ENCODE results near the gene ZNF792.
"Not testable (repeated sequence)": the region's sequence is repeated elsewhere in the genome, so short reads cannot be mapped to it uniquely, and the experiment has no call there.

The ZNF792 gene

DNA sequence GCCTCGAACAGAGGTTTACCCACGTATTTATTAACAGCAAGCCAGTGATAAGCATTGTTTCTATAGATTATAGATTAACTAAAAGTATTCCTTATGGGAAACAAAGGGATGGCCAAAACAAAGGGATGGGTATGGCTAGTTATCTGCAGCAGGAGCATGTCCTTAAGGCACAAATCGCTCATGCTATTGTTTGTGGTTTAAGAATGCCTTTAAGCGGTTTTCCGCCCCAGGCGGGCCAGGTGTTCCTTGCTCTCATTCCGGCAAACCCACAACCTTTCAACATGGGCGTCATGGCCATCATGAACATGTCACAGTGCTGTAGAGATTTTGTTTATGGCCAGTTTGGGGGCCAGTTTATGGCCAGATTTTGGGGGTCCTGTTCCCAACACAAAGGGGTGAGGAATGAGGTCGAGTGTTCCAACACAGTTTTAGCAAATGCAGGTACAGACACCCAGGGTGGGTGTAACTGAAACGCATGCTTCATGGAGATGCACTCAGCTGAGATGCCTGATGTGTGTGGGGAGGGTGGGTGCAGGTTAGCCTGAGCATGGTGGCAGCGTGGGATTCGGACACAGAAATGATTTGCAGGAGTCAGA, 6.3 kb upstream of the ZNF792 start:
- not testable (repeated sequence) for DNase-seq (ENCODE audit: low read depth, low spot score)

DNA sequence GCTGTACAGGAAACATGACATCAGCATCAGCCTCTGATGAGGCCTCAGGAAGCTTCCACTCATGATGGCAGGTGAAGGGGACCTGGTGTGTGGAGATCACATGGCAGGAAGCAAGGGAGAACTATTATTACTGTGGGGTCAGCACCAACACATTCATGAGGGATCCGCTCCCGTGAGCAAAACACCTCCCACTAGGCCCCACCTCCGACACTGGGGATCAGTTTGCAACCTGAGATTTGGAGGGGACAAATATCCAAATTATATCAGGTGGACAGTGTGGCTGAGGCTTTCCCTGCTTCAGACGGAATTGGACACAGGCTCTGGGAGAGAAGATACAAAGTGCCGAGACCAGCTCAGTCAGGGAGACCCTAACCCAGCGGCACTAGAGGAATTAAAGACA, 5.7 kb upstream of the ZNF792 start:
- DNase-seq (ENCODE audit: low read depth, low spot score): no peak

DNA sequence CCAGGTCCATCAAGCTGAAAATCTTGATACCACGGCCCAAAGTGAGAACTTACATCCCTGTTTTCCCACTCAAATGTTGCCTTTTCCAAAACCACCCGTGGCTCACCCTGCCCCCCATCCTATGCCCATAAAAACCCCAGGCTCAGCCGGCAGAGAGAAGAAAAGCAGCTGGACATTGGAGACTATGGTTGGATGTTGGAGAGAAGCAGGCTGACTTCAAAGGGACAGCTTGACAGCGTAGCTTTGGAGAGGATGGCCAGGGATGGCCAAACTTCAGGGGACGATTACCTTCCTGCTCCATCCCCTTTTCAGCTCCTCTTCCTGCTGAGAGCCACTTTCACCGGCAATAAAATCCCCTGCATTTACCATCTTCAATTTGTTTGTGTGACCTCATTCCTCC, 3.5 kb upstream of the ZNF792 start:
- no peak for DNase-seq (ENCODE audit: low read depth, low spot score)

- DNase-seq (ENCODE audit: low read depth, low spot score): not testable (repeated sequence)
Measured at GRCh38 chr19:34965505-34965904, 1.5 kb upstream of the ZNF792 start.

- DNase-seq (ENCODE audit: low read depth, low spot score): no peak
Measured at GRCh38 chr19:34964598-34964997, 569 bp upstream of the ZNF792 start.

DNA sequence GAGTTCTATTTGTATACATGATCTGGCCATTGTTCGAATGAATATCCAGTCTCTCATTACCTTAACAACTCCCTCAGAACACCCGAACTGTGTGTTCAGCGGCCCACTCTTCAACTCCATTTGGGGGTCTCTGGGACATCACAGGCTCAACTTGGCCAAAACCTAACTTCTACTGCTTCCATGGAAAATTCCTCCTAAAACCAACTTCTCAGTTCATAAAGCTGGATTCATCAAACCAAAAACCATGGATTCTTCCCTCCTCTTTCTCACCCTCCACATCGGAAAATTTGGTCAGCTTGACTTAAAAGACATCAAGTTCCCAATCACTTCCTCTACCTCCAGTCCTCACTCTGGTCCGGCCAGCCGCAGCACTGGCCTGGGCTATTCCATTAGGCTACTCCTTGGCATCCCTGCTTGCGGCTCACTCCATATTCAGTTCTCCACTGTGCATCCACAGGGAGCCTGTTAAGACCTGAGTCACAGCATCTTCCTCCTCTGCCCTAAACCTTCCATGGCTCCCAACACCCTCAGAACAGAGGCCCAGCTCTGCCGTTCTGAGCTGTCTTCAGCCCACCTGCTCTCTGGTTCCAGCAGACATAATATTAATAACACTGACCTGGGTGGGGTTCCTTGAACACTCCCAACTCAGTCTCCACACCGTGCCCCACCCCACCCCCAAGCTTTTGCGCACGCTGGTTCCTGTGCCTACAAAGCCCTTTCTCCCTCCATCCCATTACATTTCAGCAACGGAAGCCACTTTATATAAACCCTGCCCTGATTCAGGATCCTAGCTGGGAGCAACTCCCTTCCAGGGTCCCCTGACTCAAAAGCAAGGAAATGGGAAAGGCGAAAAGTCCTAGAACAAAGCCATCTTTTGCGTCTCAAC, 1.1 kb downstream of the ZNF792 start:
- no peak for DNase-seq (ENCODE audit: low read depth, low spot score)

- DNase-seq (ENCODE audit: low read depth, low spot score): no peak
Measured at GRCh38 chr19:34961775-34962686, 2.0 kb downstream of the ZNF792 start.

DNA sequence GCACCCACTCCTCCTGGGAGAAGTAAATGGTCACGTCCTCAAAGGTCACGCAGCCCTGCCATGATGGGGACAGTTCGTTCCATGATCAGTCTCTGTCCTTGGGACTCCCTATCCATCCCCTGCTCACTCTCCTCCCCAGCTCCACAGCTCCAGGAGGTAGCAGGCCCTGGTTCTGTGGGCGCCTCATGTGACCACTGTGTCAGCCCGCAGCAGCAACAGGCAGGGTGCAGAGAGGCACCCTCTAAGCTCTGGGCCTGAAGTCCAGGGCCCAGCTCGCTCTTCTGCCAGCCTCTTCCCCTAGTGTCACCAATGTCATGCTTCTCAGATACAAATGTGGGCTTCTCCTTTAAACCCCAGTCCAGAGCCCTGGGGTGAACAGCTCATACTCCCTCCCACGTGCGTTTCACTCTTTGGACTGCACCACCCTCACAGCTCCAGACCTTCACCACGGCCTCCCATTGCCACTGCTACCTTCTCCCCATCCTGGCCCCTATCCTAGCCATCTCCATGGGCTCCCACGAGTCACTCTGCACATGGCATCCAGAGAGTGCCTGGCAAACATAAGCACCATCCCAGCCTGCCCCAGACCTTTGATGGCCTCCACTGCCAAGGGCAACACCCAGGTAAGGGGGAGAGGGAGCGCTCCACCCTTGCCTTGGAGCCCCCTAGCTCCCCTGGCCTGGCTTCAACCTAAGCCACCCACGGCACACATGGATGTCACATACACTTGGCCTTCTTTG, 2.9 kb downstream of the ZNF792 start:
- no peak for DNase-seq (ENCODE audit: low read depth, low spot score)

DNA sequence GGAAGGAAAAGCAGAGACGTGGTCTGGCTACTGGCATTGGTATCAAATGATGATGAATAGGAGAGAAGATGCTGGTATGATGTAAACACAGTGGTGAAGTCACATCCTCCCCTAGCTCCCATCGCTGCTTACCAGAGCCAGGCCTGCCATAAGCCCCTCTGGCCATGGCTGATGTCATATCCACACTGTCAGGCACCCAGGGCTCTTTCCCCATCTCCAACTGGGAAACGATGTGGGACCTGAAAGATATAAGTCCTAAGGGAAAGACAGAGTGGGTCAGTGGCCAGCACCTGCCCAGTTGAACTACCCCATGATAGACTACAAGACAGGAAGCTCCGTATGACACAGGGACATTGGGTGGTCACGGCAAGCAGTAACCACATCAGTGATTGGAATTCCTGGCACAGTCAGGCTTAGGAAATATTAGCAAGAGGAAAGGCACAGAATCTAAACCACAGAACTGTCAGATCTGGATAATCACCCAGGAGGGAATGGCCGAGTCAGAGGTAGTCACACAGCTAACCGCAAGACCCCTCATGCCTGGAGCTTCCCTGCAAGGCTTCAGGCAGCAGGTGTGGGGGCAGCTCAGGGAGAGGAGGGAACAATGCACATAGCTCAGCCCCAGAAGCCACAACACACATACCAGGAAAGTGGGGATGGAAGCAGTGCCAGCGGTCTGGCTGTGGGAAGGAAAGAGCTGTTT, 3.8 kb downstream of the ZNF792 start:
- no peak for DNase-seq (ENCODE audit: low read depth, low spot score)

DNA sequence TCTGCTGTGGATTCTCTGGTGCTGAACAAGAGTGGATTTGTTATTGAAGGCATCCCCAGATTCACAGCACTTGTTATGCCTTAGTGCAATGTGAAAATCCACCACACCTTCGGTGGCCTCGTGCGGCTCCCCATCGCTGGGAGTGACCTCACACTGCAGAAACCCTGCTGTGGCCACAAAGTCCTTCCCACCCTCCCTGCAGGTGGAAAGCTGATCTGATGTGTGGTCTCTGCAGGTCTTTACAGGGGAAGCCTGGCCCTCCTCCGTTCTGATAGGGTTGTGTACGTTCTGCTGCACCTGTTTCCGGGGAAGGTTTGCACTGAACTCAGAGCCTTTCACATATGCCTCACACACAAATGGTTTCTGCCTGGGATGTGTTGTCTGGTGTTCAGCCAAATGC, 5.0 kb downstream of the ZNF792 start:
- DNase-seq (ENCODE audit: low read depth, low spot score): no peak

DNA sequence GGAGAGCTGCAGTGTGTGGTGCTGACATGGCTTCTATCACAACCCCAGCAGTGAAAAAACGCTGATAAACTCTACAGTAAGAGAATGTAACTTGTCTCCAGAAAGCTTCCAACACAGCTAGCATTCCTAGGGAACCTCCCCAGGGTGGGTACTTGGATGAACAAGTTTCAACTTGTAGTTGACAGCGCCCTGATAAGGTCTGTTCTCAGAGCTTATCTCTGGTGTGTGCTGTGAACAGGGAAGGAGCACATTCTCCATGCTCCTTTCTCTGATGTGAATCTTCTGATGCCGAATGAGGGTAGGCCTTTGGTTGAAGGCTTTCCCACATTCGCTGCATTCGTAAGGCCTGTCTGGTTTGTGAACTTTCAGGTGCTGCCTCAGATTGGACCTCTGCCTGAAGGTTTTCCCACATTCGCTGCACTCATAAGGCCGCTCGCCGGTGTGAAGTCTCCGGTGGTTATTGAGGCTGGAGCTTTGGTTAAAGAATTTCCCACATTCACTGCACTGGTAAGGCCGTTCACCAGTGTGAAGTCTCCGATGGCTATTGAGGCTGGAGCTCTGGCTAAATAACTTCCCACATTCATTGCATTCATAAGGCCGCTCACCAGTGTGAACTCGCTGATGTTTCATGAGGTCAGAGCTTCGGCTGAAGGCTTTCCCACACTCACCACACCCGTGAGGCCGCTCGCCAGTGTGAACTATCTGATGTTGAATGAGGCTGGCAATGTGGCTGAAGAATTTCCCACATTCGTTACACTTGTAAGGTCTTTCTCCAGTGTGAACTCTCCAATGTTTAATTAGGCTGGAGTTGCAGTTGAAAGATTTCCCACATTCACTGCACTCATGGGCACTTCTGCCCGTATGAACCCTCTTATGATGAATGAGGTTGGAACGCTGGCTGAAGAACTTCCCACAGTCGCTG, 5.9 kb downstream of the ZNF792 start:
- DNase-seq (ENCODE audit: low read depth, low spot score): no peak

- DNase-seq (ENCODE audit: low read depth, low spot score): no peak
Measured at GRCh38 chr19:34953092-34953491, 10.9 kb downstream of the ZNF792 start.

GRCh38 chr19:34943861-34944573, 20.0 kb downstream of the ZNF792 start:
- no peak for DNase-seq (ENCODE audit: low read depth, low spot score)

DNA sequence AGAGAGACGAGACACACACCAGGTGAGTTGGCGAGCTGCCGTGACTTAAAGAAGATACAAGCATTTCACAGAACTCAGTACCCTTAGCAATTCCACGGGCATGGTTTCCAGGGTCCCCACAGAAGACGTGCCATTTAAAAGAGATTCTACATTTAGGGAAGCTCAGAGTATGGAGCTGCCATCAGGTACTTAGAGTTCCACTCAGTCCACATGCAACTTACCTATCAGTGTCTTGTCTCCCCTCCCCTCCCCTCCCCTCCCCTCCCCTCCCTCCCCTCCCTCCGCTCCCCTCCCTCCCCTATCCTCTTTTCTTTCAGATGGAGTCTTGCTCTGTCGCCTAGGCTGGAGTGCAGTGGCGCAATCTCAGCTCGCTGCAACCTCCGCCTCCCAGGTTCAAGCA, 25.1 kb downstream of the ZNF792 start:
- DNase-seq (ENCODE audit: low read depth, low spot score): no peak

DNA sequence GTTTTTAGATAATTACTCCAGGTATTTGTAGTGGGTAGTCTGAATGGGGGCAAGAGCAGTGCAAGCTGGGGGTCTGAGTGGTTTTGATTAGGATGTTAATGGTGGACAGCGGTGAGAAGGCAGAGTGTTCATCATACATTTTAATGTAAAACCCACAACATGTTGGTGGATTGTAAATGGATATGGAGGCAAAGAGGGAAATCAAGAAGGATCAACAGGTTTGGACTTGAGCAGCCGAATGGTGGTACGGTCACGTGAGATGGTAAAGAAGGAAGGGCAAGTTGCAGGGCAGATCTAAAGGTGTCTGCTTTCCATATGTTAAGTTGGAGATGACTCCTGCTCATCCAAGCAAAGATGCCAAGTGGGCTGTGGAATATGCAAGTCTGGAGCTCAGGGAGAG, 27.8 kb downstream of the ZNF792 start:
- no peak for DNase-seq (ENCODE audit: low read depth, low spot score)

GRCh38 chr19:34932494-34932893, 31.5 kb downstream of the ZNF792 start:
- DNase-seq (ENCODE audit: low read depth, low spot score): no peak

DNA sequence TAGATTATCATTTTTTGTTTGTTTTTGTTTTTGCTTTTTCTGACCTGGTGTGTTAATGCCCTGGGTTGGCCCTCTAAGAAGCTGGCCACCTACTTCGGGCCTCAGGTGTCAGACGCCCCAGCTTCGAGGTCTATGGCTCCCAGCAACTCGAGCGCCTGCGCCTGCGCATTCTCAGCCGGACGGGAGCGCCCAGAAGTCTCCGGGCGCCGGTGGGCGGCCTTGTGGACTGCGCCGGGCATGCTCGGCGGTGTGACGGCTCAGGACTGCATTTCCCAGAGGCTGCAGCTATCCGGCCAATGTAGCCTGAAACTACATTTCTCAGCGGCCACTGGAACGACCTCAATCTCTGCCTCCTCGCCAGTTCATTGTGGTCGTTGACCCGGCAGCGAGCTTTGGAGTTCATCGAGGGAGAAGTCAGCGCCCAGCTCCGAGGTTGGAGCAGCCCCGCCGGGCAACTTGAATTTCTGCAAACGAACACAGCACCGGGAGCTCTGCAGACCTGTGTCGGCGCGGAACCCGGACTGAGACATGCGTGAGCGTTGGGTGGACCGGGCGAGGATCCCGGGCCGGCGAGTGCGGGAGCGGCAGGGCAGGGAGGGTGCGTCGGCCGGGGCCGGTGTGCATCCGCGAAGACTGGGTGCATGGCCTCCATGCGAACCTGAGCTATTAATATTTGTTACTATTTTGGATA, 37.2 kb downstream of the ZNF792 start, which contains the start of gene ZNF30:
ZNF30 (plus strand) TSS at position 219 of the 691 bp plus-strand sequence. CDS start 3,045 bp downstream, outside the sequence.
- DNase-seq (ENCODE audit: low read depth, low spot score): peak; percentile 77

- no peak for DNase-seq (ENCODE audit: low read depth, low spot score)
Measured at GRCh38 chr19:34926361-34926684, 37.7 kb downstream of the ZNF792 start.
